DMS53 treated with DMSO at 0.1 percent for 48 hours (cell line): ENCODE data around the gene CCM2L.
"Not testable (repeated sequence)": the region's sequence is repeated elsewhere in the genome, so short reads cannot be mapped to it uniquely, and the experiment has no call there.

ENCODE experiments used
- DNase-seq: peaks from one replicate; lab custom pipeline; 2025; ENCODE audit not compliant: unreplicated experiment; lab: John Stamatoyannopoulos, UW

Gene CCM2L

DNA sequence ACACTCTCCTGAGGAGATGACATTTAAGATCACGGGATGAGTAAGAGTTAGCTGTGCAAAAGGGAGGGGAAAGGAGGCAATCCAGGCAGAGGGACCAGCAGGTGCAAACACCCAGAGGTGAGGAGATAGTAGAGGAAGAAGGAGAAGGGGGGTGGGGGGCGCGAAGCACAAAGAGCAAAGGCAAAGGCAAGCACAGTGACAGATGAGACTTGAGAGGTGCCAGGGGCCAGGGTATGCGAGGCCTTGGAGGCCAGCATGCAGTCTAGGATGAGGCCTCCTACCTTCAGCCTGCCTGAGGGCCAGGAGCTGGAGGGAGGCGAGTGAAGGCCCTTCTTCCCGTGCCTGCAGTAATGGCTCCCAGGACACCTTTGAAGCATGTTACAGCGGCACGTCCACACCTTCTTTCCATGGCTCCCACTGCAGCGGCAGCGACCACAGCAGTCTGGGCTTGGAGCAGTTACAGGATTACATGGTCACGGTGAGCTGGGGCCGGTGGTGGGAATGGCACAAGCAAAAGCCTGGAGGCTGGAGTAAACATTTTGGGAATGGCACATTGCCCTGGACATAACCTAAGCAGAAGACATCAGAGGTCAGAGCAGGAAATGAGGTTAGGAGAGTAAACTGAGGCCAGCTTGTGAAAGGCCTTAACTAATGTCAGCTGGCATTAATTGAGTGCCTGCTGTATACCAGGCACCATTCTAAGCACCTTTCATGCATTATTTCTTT is 18.6 kb downstream of the CCM2L start:
- DNase-seq, result no peak

DNA sequence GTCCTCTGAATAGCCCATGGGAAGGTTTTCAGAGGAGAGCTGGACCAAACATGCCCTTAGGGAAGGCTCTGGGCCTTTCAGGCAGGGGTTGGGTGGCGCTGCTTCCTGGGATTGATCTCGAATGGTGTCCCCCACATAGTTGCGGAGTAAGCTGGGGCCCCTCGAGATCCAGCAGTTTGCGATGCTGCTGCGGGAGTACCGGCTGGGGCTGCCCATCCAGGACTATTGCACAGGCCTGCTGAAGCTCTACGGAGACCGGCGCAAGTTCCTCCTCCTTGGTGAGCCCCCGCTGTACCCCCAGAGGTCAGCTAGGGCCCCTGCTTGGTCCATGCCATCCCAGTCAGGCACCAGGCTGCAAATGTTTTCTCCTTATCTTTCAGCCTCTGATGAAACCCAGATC is 19.3 kb downstream of the CCM2L start:
- no peak for DNase-seq

DNA sequence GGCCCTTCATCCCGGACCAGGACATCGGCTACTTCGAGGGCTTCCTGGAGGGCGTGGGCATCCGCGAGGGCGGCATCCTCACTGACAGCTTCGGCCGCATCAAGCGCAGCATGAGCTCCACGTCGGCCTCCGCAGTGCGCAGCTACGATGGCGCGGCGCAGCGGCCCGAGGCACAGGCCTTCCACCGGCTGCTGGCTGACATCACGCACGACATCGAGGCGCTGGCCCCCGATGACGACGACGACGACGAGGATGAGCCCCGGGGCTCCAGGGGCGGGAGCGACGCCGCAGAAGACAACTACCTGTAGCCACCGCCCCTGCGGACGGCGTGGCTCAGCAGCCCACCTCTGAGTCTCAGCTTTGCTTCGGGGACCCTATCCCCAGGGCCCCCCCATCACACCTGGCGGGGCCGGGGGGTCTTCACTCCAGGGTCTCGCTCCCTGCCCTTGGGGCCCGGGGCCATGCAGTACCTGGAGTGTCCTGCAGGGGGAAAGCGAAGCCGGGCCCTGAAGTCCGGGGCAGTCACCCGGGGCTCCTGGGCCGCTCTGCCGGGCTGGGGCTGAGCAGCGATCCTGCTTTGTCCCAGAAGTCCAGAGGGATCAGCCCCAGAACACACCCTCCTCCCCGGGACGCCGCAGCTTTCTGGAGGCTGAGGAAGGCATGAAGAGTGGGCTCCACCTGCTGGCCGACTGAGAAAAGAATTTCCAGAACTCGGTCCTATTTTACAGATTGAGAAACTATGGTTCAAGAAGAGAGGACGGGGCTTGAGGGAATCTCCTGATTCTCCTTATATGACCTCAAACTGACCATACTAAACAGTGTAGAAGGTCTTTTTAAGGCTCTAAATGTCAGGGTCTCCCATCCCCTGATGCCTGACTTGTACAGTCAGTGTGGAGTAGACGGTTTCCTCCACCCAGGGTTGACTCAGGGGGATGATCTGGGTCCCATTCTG is 21.0 kb downstream of the CCM2L start:
- DNase-seq, result peak; percentile 82

DNA sequence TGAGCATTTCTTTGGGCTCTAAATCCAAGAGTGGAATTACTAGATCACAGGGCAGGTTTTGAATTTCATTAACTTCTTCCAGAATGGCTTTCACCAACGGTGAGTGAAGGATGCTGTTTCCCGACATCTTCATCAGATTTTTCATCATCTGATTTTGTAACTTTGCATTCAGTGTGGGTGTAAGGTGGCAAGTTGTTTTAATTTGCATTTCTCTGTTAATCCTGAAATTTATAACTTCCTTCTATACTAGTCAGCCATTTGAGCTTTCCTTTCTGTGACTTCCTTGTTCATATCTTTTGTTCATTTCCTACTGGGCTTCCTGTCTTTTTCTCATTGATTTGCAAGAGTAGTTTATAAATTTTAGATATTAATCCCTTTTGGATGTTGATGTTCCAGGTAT is 23.1 kb downstream of the CCM2L start:
- DNase-seq, result no peak

DNA sequence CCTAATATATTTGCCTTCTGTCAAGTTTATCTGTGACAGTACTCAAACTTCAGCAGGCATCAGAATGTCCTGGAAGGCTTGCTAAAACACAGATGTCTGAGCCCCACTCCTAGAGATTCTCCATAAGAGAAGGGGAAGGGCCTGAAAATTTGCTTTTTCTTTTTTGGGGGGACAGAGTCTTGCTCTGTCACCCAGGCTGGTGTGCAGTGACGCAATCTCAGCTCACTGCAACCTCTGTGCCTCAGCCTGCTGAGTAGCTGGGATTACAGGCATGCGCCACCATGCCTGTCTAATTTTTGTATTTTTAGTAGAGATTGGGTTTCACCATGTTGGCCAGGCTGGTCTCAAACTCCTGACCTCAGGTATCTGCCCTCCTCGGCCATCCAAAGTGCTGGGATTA is 23.5 kb downstream of the CCM2L start:
- not testable (repeated sequence) for DNase-seq

DNA sequence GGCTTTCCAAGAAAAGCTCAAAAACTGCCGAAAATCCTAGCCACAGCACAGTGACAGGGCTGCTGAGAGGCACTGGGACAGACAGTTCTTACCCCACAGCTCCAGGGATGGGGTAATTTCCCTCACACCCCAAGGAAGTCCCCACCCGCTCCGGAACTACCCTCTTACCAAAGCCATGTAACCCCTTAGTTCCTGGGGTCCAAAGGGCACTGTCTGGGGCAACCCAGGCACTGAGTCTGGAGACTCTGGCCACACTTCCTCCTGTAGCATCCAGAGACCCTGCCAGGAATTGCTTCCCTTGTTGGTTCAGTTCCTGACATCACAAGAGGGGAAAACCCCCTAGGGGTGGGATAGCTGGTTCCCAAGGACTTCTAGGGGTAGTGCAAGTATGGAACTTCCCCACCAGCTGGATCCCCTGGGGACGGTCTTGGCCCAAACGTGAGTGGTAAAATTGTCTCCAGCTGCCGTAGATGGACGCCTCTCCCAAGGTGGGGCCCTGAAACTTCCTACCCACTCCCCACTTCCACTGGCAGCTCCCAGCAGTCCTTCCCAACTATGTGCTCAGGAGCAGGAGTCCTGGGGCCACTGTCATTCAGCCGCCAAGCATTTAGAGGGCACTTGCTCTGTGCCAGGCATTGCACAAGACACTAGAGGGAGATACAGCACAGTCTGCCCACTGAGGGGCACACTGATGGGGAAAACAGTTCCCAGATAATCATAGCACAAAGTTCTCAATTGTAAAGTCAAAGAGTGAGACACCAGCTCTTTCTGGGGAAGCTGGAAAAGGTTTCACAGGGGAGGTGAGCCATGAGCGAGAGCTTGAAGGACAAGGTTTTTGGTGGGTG is 24.6 kb downstream of the CCM2L start:
- DNase-seq, result no peak

DNA sequence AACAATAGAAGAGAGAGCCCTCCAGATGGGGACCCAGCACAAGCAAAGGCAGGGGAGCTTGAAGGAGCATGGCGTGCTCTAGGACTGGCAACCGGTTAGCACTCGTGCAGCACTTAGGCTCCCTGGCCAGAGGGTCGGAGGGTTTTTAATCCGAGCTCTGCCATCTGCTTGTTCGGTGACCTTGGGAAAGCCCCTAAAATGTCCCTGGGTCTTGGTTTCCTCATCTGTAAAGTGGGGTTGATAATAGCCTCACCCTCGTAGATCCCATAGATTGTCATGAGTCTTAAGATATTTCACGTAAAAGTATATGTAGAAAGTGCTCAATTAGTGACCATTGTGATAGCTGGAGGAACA is 25.2 kb downstream of the CCM2L start:
- no peak for DNase-seq

DNA sequence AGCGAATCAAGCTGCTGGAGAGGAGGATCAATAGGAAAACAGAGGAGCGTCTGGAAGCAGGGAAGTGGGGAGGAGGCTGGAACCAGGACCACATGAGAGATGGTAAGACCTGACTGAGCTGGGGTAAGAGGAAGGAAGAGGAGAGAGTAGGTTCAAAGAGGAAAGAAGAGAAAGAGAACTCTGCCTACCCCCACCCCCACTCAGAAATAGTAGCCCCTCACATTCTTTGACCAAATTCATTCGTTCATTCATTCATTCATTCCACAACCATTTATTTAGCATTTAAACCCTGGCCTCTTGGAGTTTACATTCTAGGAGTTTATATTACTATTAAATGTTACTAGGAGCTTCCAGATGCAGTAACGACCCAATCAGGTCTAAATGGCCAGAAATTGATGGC is 26.0 kb downstream of the CCM2L start:
- no peak for DNase-seq

DNA sequence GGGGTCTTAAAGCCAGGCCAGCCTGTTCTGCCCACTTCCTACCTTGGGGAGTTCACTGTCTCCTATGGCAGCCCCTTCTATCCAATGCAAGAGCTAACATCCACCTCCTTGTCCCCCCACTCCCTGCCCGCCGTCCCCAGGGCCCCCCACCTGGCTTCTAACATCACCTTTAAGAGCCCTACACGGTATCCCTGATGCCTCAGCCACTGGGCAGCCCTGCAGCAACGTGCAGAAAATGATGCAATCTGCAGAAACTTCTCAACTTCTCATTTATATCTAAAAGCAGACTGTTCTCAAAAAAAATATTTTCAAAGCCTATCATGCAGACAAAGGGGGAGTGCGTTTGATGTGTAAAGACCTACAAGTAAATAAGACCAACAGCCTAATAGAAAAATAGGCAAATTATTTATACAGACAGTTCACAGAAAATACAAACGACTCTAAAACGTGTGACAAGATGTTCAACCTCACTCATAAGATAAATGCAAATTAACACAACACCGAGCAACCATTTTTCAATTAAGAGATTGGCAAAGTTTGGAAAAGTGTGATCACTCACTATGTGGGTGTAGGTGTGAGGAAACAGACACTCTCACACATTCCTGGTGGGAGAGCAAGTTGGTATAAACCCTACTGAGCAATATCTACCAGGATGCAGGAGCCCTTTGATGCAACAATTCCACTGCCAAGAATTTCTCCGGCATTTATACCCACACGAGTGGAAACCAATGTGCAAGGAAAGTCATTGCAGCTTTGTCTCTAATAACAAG is 26.7 kb downstream of the CCM2L start:
- peak; percentile 42 for DNase-seq

DNA sequence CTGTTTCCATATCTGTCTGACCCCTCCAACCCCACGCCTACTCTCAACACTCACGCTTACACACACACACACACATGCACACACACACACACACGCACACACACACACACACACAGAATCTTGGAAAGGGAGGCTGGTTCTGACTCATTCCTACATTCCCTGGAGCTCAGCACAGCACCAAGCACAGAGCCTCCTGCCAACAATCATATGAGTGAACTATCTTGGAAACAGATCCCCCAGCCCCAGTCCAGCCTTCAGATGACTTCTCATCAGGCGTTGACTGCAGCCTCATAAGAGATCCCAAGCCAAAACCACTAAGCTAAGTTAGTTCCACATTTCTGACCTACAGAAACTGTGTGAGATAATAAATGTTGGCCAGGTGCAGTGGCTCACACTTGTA is 27.7 kb downstream of the CCM2L start:
- DNase-seq, result no peak

DNA sequence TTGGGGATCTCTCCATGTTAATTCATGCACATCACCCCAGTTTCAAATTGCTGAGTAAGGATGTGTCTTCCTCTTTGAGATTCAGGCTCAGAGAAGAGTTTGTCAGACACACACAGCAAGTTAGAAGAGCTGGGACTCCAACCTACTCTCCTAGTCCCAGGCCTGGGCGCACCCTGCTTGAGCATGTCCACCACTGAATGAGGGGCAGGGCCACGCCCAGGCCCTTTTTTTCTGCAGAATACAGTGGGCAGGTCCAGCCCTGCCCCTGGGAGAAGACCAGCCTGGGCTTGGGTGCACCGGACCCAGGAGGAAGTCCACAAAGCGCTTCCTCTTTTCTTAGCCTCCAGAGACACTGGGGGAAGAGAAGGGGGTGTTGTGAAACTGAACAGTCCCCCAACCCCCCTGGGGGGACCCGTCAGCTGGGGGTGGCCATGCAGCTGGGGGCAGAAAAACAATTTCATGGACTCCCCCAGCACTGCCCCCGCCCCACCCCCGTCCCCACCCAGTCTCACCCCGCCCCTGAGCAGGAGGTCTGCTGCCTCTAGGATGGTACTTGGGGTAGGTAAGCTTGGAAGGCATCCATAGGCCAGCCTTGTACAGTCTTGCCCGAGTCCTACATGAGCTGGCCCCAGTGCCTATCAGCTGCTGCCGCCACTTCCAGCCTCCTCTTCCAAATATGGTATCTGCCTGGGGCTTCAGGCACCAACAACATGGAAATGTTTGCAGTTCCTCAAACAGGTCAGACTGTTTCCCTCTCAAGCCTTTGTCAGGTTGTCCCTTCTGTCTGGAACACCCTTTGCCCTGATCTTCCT is 30.1 kb downstream of the CCM2L start:
- no peak for DNase-seq

DNA sequence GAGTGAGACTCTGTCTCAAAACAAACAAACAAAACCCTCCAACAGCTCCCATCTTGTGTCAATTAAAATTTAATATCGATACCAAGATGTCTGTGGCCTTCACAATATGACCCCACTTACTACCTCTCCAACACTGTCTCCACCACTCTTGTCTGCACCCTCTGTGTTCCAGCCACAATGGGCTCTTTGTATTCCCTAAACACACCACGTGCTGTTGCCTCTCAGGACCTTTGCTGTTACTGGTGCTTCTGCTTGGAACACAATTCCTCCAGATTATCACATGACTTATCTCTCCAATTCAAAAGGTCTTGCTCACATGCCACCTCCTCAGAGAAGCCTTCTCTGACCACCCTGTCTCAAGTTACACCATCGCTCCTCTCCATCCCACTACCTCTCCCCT is 35.8 kb downstream of the CCM2L start:
- no peak for DNase-seq

DNA sequence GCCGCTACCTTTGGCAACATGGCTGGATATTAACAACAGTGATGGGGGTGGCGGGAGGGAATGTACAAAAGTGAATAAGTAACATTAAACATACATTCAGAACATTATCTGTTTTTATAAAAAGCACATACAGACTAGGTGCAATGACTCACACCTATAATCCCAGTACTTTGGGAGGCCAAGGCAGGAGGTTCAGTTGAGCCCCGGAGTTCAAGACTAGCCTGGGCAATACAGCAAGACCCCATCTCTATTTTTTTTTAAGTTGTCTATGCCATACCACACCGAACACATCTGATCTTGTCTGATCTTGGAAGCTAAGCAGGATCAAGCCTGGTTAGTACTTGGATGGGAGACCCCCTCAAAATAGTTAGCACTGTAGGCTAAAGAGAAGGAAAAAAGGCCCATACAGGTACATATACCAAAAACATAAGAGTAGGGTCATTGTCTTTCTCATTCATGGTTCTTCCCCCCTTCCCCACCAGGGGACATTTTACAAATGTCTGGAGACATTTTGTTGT is 40.1 kb downstream of the CCM2L start:
- no peak for DNase-seq

DNA sequence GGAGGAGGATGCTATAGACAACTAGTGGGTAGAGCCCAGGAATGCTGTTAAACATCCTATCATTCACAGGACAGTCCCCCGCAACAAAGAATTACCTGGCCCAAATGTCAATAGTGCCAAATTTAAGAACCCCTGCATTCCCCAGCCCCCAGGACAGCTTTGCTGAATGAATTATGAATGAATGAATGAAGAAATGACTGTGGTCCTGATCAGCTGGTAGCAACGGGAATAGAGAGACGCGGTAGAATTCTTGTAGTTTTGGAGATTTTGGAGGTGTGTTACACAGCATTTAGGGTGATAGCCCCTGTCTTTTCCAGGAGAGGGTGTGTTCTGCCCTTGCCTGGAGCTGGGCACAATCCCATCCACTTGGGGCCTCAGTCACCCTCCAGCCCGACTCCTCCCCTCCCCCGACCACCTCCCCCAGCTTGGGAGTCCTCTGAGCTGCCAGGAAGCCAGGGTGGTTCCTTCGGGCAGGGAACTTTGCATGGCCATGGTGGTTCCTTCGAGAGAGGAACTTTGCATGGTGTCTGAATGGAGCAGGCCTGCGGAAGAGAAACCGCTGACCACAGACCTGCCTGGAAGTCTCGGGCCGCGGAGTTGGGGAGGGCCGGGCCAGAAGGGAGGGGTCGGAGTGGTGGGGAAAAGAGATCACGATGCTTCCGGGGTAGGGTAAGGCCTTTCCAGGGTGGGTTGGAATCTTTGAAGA is 40.8 kb downstream of the CCM2L start:
- no peak for DNase-seq

DNA sequence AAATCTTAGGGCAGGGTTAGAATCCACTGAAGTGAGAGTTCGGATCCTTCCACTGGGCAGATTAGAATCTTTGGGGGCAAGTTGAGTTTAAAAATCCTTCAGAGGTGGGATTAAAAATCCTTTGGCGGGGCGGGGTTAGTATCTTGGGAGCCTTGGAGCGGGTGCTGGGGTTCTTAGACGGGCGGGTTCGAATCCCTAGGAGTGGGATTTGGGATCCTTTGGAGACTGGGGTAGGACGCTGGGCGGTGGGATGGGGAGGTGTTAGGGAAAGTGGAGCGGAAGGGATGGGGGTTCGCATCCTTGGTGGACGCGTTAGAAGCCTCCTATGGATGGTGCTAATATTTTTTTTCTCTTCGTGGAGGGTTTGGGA is 41.5 kb downstream of the CCM2L start:
- DNase-seq, result no peak

DNA sequence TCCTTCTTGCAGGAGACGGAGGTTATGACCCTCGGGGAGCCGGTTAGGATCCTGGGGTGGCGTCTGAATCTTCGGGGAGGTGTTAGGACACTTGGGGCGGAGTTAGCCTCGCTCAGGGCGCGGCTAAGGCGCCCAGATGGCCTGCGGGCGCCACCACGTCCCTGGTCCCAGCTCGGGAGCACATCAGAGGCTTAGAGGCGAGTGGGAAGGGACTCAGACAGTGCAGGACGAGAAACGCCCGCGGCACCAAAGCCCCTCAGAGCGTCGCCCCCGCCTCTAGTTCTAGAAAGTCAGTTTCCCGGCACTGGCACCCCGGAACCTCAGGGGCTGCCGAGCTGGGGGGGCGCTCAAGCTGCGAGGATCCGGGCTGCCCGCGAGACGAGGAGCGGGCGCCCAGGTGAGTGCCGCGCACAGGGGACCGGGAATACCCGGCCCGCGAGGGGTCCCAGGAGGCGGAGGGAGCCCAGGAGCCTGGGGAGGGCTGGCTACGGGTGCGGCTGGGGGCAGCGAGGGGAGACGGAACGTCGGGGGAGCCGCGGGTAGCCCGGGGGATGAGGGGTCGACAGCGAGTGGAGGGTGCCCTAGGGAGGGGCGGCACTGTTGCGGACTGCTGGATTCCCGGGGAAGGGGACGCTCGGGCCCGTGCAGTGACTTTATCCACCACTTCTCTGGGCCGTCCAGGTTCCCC is 42.0 kb downstream of the CCM2L start, which contains the start of gene HCK:
Gene HCK (plus strand): TSS at position 153 of the 688 bp plus-strand sequence.
- no peak for DNase-seq

DNA sequence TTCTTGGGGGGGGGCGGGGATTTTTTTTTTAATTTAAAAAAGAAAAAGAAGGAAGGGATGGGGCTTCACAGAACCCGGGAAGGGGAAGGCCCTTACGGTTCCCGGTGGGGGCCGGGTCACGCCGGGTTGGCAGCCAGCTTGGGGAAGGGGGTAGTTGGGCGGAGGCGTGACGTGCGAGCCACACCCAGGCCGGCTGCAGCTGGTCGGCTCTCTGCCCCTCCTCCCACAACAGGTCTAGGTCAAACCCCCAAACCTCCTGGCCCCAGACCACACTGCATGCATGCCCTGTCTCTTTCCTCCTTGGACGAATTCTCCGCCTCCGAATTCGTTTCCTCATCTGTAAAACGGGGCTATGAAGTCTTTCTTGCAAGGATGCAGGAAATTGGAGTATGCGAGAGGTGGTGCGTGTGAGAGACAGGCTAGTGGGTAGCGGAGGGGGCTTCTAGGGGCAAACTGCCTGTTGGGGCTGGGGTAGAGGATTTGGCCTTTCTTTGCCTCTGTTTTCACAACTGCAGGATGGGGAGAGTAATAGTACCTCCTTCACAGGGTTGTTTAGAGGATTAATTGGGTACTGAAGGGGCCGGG is 42.6 kb downstream of the CCM2L start:
- DNase-seq, result no peak

DNA sequence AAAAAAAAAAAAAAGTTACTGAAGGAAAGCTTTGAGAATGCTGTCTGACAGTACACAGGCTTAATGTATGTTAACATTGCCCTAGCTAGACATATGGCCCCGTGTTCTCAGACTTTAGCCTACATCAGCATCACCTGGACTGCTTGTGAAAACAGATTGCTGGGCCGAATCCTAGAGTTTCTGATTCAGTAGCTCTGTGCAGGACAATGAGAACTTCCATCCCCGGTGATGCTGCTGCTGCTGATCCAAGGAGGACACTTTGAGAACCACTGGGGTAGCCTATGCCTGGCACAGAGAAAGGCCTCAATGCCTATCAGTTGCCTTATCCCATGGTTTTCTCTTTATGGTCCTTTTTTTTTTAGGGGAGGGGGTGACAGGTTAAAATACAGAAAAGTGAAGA is 43.4 kb downstream of the CCM2L start:
- DNase-seq, result no peak
